Naive thymus-derived CD4-positive, alpha-beta T cell (primary cell): ENCODE data around the gene CSAG1. TPM values are rescaled to one million over a fixed set of nuclear protein-coding genes. Genes with fewer than 3 reads are reported as not detected.
"Not testable (repeated sequence)": the region's sequence is repeated elsewhere in the genome, so short reads cannot be mapped to it uniquely, and the experiment has no call there.

ENCODE experiments used
- ATAC-seq: fragments of 150-1000 bp; cut with Tn5 transposase; 2 replicates; pipeline ENCODE4 v1.10.0; 2021; ENCODE audit warnings: mild to moderate bottlenecking, moderate library complexity
- CTCF ChIA-PET: fragments of 350-600 bp; sonication (Branson Sonifier 250); formaldehyde crosslinking; loops from one replicate; lab custom pipeline; 2021; ENCODE audit warnings: antibody characterized with exemption; lab: Charles Lee
- POLR2A ChIA-PET: fragments of 350-600 bp; sonication (Branson Sonifier 250); formaldehyde crosslinking; loops from one replicate; lab custom pipeline; 2021; ENCODE audit warnings: antibody characterized with exemption, inconsistent platforms; lab: Charles Lee
- DNase-seq, 9 donors: peaks; one replicate each; pipeline versions ENCODE4 v3.0.0 to v3.0.0-alpha.2; 2020 to 2022; ENCODE audit warnings: mixed read lengths in 1 of 9
- H3K27ac ChIP-seq: one replicate; pipeline ENCODE4 v1.7.0; 2013; ENCODE audit warnings: mild to moderate bottlenecking, low read depth, low read length, moderate library complexity
- H3K27me3 ChIP-seq, 2 donors: one replicate each; pipeline ENCODE4 v1.7.0; 2013; ENCODE audit warnings: low read length in 2 of 2, mild to moderate bottlenecking in 2 of 2, moderate library complexity in 2 of 2; ENCODE audit not compliant: control insufficient read depth in 2 of 2, insufficient read depth in 2 of 2
- H3K36me3 ChIP-seq, 3 experiments: 1 replicate in 2 of 3; 2 replicates in 1 of 3; pipeline ENCODE4 v1.7.0; 2013; ENCODE audit warnings: low read length in 3 of 3, mild to moderate bottlenecking in 3 of 3, moderate library complexity in 1 of 3; ENCODE audit not compliant: insufficient read depth in 3 of 3, control insufficient read depth in 2 of 3
- H3K4me1 ChIP-seq, 2 donors: one replicate each; pipeline ENCODE4 v1.7.0; 2013; ENCODE audit warnings: low read length in 2 of 2, mild to moderate bottlenecking in 2 of 2, moderate library complexity in 1 of 2; ENCODE audit not compliant: control insufficient read depth in 2 of 2, insufficient read depth in 2 of 2
- H3K4me3 ChIP-seq: 2 replicates; pipeline ENCODE4 v1.7.0; 2013; ENCODE audit warnings: mild to moderate bottlenecking, low read length
- H3K9me3 ChIP-seq, 3 experiments: 1 replicate in 2 of 3; 2 replicates in 1 of 3; pipeline ENCODE4 v1.7.0; 2013; ENCODE audit warnings: low read length in 3 of 3; ENCODE audit not compliant: control insufficient read depth in 2 of 3
- H3K27ac Mint-ChIP-seq, 9 donors: one replicate each; pipeline ENCODE4 v1.8.0; 2020 to 2022; ENCODE audit warnings: mixed read lengths in 9 of 9, mild to moderate bottlenecking in 8 of 9, moderate library complexity in 5 of 9, inconsistent platforms in 2 of 9
- H3K27me3 Mint-ChIP-seq, 5 donors: one replicate each; pipeline ENCODE4 v1.8.0; 2021 to 2022; ENCODE audit warnings: mixed read lengths in 5 of 5, mild to moderate bottlenecking in 1 of 5
- H3K36me3 Mint-ChIP-seq, 5 donors: one replicate each; pipeline ENCODE4 v1.8.0; 2020 to 2022; ENCODE audit warnings: mixed read lengths in 5 of 5, mild to moderate bottlenecking in 3 of 5, inconsistent platforms in 1 of 5
- H3K4me1 Mint-ChIP-seq, 7 donors: one replicate each; pipeline ENCODE4 v1.8.0; 2020 to 2022; ENCODE audit warnings: mixed read lengths in 7 of 7, mild to moderate bottlenecking in 3 of 7, inconsistent platforms in 1 of 7
- H3K4me3 Mint-ChIP-seq, 10 donors: one replicate each; pipeline ENCODE4 v1.8.0; 2020 to 2022; ENCODE audit warnings: mild to moderate bottlenecking in 10 of 10, mixed read lengths in 10 of 10, moderate library complexity in 6 of 10, inconsistent platforms in 2 of 10
- H3K9me3 Mint-ChIP-seq, 11 donors: one replicate each; pipeline ENCODE4 v1.8.0; 2020 to 2022; ENCODE audit warnings: mixed read lengths in 11 of 11, mild to moderate bottlenecking in 4 of 11, inconsistent platforms in 1 of 11, moderate library complexity in 1 of 11
- intact Hi-C, 2 donors: fragments of 100-400 bp; cut with micrococcal nuclease; formaldehyde crosslinking; loops; one replicate each; pipeline ENCODE4 v1.15.1; 2023
- polyA plus RNA-seq, 2 donors: library from polyadenylated mRNA; unstranded; fragments of 300-500 nt; fragmentation: Illumina TruSeq; gene quantifications; one replicate each; pipeline ENCODE4 v1.2.3, GENCODE V29; 2021
- total RNA-seq, 6 experiments: library from RNA in 5 of 6; stranded (reverse) in 5 of 6; gene quantifications; 1 replicate in 5 of 6; 2 replicates in 1 of 6; pipeline ENCODE4 v1.2.3 and lab custom pipeline; 2021 to 2026

The CSAG1 gene
- total and polyA plus RNA-seq, 7 experiments from 2014 or later = not detected

- H3K9me3 Mint-ChIP-seq, DNase-seq, H3K27ac Mint-ChIP-seq, H3K36me3 Mint-ChIP-seq, CTCF ChIA-PET, H3K4me3 Mint-ChIP-seq, H3K36me3 ChIP-seq, H3K27me3 Mint-ChIP-seq, H3K27me3 ChIP-seq, intact Hi-C loops, H3K9me3 ChIP-seq, H3K4me3 ChIP-seq, ATAC-seq, H3K4me1 ChIP-seq, H3K27ac ChIP-seq, POLR2A ChIA-PET, H3K4me1 Mint-ChIP-seq: not testable (repeated sequence)
These were observed 33.1 kb downstream of the CSAG1 start for GRCh38 chrX:152700390-152700789.

GRCh38 chrX:152697952-152698931, 35.3 kb downstream of the CSAG1 start, which contains the start of gene MAGEA3:
MAGEA3 (plus strand) TSS chrX:152698794; CDS start chrX:152700833, 2,039 bp downstream.
- H3K4me3 Mint-ChIP-seq, H3K36me3 Mint-ChIP-seq, intact Hi-C loops, H3K27ac ChIP-seq, ATAC-seq, H3K36me3 ChIP-seq, DNase-seq, H3K27me3 ChIP-seq, H3K27me3 Mint-ChIP-seq, H3K9me3 Mint-ChIP-seq, H3K27ac Mint-ChIP-seq, H3K4me3 ChIP-seq, CTCF ChIA-PET, POLR2A ChIA-PET, H3K4me1 Mint-ChIP-seq, H3K4me1 ChIP-seq, H3K9me3 ChIP-seq: not testable (repeated sequence)

- H3K27me3 Mint-ChIP-seq, H3K4me1 ChIP-seq, ATAC-seq, H3K4me1 Mint-ChIP-seq, H3K27ac ChIP-seq, intact Hi-C loops, H3K9me3 Mint-ChIP-seq, H3K4me3 Mint-ChIP-seq, H3K4me3 ChIP-seq, H3K36me3 Mint-ChIP-seq, DNase-seq, H3K9me3 ChIP-seq, H3K27ac Mint-ChIP-seq, H3K27me3 ChIP-seq, POLR2A ChIA-PET, CTCF ChIA-PET, H3K36me3 ChIP-seq: not testable (repeated sequence)
These were observed 52.5 kb downstream of the CSAG1 start for GRCh38 chrX:152681012-152681411.

Other genes starting within 250 kb of the CSAG1 start
- under 1 TPM in 1 of 5 experiments, not detected in 4; 0.07 TPM for gene GABRQ, start 95.8 kb downstream of the CSAG1 start, total RNA-seq
- not detected for gene GABRQ, start 95.8 kb downstream of the CSAG1 start, polyA plus RNA-seq
- gene MAGEA3, start 34.9 kb downstream of the CSAG1 start, total RNA-seq = not detected
- not detected for gene MAGEA3, start 34.9 kb downstream of the CSAG1 start, polyA plus RNA-seq
- gene CSAG2, start 24.4 kb downstream of the CSAG1 start, total RNA-seq = not detected
- not detected for gene CSAG2, start 24.4 kb downstream of the CSAG1 start, polyA plus RNA-seq
- not detected for gene MAGEA2B, start 19.1 kb downstream of the CSAG1 start, total RNA-seq
- not detected for gene MAGEA2B, start 19.1 kb downstream of the CSAG1 start, polyA plus RNA-seq
- not detected for gene MAGEA12, start within 50 bp of the CSAG1 start, total RNA-seq
- not detected for gene MAGEA12, start within 50 bp of the CSAG1 start, polyA plus RNA-seq
- gene MAGEA2, start 20.1 kb upstream of the CSAG1 start, total RNA-seq = not detected
- gene MAGEA2, start 20.1 kb upstream of the CSAG1 start, polyA plus RNA-seq = not detected
- gene CSAG3, start 25.5 kb upstream of the CSAG1 start, total RNA-seq = 1 to 10 TPM in 1 of 5 experiments, not detected in 4; 8.3 TPM
- not detected for gene CSAG3, start 25.5 kb upstream of the CSAG1 start, polyA plus RNA-seq
- gene MAGEA6, start 36.0 kb upstream of the CSAG1 start, total RNA-seq = not detected
- not detected for gene MAGEA6, start 36.0 kb upstream of the CSAG1 start, polyA plus RNA-seq
- 10 to 100 TPM in 1 of 5 experiments, 1 to 10 TPM in 4; 7.0 to 10.9 (median 7.6) TPM for gene CETN2, start 97.0 kb upstream of the CSAG1 start, total RNA-seq
- 10 to 100 TPM; 27.0 to 28.2 TPM for gene CETN2, start 97.0 kb upstream of the CSAG1 start, polyA plus RNA-seq
- gene NSDHL, start 97.3 kb upstream of the CSAG1 start, total RNA-seq = 10 to 100 TPM in 1 of 5 experiments, 1 to 10 TPM in 4; 3.3 to 13.9 (median 7.2) TPM
- 10 to 100 TPM; 11.3 to 14.6 TPM for gene NSDHL, start 97.3 kb upstream of the CSAG1 start, polyA plus RNA-seq
- 10 to 100 TPM in 1 of 5 experiments, 1 to 10 TPM in 3, under 1 TPM in 1; 0.58 to 16.0 (median 3.2) TPM for gene ZNF185, start 164.3 kb upstream of the CSAG1 start, total RNA-seq
- gene ZNF185, start 164.3 kb upstream of the CSAG1 start, polyA plus RNA-seq = 1 to 10 TPM; 2.0 to 4.6 TPM